Ovary (tissue), 3 donors: Measurements from ENCODE around the gene PI4KA.

Experiments
- CTCF ChIP-seq, 3 donors: fragments of 450-650 bp in 2 of 3; fragments of 200-600 bp in 1 of 3; IDR thresholded peaks; one replicate each; pipeline versions ENCODE4 v1.5.1 to v1.8.0; 2016 to 2022; ENCODE audit warnings: antibody characterized with exemption in 3 of 3, mild to moderate bottlenecking in 1 of 3
- EP300 ChIP-seq: sonication (generic); formaldehyde crosslinking; IDR thresholded peaks from one replicate; pipeline ENCODE4 v1.6.1; 2017; ENCODE audit warnings: antibody characterized with exemption
- POLR2A ChIP-seq: fragments of 450-650 bp; IDR thresholded peaks from one replicate; pipeline ENCODE4 v1.6.1; 2017; ENCODE audit warnings: antibody characterized with exemption, mild to moderate bottlenecking, moderate library complexity
- donor health status: DM: no; HTN: no; CAD: no.

DNA sequence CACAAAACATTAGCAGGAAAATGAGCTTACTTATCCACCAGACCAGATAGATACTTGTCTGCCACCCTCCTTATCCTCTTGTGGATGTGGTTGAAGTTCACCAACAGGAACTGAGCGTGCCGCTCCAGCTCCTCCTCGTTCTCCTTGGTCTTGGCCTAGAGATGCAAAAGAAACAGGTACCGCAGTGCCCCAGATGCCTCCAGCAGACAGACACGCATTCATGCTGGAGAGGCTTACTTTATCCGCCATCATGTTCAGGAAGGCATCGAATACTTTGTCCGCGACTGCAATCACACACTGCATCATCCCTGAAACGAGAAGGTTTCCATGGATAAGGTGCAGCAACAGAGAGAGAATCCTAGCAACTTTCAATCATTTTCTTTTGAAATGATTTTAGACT is 105.7 kb downstream of the PI4KA start:
- no peak for TF ChIP-seq CTCF (IDR thresholded peaks at IDR 0.05)
- no peak for TF ChIP-seq POLR2A
- TF ChIP-seq EP300, result no peak
